D721Med (cell line): ENCODE measurements around the gene HBE1.

Experiments used
- DNase-seq: peaks from one replicate; pipeline ENCODE4 v3.0.0; 2011; ENCODE audit warnings: low spot score; ENCODE audit not compliant: insufficient read length
- FAIRE-seq: peaks from 2 replicates; lab custom pipeline; 2011; peaks lifted over from hg19 to GRCh38; lab: Jason Lieb, UNC
- TF ChIP-seq, protein P1 (sequence below): IDR thresholded peaks from 2 replicates; pipeline ENCODE4 v1.5.1; 2012; ENCODE audit warnings: mild to moderate bottlenecking, control low read depth; ENCODE audit not compliant: insufficient read depth; ENCODE audit errors: missing control alignments

The HBE1 gene

DNA sequence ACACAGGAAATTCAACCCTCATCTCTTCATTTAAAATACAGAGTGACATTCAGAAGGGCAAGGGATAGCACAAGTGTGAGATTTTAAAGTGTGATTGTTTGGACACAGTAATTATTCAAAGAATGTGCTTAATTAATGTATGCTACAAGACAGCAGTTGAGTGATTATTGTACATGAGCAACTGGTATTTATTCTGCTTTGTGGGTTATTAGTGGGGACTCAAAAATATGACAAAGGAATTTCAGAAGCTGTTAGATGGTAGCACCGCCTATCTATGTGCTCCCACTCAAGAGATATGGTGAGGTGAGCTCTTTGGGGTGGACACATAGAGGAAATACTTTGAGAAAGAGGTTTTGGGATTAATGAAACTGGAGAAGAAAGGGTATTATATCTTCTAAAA is 29.7 kb downstream of the HBE1 start:
- DNase-seq, result no peak
- FAIRE-seq, result no peak
- TF ChIP-seq, protein P1, sequence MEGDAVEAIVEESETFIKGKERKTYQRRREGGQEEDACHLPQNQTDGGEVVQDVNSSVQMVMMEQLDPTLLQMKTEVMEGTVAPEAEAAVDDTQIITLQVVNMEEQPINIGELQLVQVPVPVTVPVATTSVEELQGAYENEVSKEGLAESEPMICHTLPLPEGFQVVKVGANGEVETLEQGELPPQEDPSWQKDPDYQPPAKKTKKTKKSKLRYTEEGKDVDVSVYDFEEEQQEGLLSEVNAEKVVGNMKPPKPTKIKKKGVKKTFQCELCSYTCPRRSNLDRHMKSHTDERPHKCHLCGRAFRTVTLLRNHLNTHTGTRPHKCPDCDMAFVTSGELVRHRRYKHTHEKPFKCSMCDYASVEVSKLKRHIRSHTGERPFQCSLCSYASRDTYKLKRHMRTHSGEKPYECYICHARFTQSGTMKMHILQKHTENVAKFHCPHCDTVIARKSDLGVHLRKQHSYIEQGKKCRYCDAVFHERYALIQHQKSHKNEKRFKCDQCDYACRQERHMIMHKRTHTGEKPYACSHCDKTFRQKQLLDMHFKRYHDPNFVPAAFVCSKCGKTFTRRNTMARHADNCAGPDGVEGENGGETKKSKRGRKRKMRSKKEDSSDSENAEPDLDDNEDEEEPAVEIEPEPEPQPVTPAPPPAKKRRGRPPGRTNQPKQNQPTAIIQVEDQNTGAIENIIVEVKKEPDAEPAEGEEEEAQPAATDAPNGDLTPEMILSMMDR, result no peak

DNA sequence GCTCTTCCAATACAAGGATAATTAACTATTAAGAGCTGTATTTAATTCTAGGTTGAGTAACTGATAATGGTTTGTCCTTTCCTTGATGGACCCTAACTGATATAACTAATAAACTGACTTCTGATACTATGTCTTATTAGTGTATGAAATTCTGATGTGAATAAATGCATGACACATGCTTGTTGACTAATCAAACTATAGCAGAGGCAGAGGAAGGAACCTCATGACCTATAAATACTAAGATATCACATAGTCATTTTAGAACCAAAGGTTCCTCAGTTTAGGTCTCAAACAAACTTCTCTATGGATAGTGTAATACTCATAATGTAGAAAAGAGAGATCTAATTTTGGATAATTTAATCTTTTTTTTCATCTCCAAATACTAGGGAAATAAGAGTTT is 30.7 kb downstream of the HBE1 start:
- TF ChIP-seq, protein P1, result no peak
- DNase-seq, result no peak
- no peak for FAIRE-seq

DNA sequence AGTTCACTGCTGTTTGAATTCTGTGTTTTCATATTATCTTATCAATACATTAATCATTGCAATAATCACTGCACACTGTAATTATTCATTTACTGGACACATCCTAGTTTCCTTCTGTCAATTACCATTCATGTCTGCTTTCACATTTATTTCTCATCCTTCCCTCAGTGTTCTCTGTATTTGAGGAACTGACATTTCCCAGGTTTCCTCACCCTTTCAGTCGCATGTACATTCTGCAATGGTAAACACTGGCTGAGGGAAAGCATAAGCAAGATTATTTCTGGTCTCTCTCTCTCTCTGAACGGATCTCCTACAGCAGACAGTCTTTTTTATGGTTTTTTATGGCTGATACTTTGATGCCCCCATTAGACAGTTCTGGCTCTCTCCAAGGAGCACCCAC is 31.3 kb downstream of the HBE1 start:
- TF ChIP-seq, protein P1, result no peak
- DNase-seq (no peak), FAIRE-seq (no peak)

DNA sequence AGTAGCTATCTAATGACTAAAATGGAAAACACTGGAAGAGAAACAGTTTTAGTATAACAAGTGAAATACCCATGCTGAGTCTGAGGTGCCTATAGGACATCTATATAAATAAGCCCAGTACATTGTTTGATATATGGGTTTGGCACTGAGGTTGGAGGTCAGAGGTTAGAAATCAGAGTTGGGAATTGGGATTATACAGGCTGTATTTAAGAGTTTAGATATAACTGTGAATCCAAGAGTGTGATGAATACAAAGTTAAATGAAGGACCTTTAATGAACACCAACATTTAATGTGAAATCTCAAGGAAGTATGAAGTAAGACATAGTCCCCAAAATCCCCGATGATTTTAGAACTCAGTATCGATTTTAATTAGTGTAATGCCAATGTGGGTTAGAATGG is 32.3 kb downstream of the HBE1 start:
- TF ChIP-seq, protein P1, result no peak
- no peak for DNase-seq
- no peak for FAIRE-seq

DNA sequence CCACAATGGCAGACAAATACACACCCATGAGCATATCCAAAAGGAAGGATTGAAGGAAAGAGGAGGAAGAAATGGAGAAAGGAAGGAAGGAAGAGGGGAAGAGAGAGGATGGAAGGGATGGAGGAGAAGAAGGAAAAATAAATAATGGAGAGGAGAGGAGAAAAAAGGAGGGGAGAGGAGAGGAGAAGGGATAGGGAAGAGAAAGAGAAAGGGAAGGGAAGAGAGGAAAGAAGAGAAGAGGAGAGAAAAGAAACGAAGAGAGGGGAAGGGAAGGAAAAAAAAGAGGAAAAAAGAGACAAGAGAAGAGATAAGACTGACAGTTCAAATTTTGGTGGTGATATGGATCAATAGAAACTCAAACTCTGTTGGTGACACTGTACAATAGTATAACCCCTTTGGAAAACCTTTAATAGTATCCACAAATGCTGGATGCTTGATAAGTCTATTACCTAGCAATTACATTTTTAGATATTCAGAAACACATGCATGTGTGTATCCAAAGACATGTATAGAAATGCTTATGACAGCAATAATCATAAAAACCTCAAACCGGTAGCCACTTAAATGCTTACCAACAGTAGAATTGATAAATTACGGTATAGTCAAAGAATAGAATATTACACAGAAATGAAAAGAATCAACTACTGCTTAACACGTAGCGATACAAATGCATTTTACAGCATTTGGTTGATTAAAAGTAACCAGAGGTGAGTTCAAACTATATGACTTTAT is 34.2 kb downstream of the HBE1 start:
- TF ChIP-seq, protein P1, result no peak
- DNase-seq, result no peak
- no peak for FAIRE-seq

DNA sequence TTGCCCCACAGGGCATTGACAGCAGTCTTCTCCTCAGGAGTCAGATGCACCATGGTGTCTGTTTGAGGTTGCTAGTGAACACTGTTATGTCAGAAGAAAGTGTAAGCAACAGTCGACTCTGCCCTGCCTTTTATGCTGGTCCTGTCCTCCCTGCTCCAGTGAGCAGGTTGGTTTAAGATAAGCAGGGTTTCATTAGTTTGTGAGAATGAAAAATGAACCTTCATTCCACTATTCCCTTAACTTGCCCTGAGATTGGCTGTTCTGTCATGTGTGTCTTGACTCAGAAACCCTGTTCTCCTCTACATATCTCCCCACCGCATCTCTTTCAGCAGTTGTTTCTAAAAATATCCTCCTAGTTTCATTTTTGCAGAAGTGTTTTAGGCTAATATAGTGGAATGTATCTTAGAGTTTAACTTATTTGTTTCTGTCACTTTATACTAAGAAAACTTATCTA is 35.3 kb downstream of the HBE1 start, which contains the start of gene HBD:
TSS of gene HBD (minus strand) at position 103 of the 454 bp plus-strand sequence. CDS start at position 53, 50 bp downstream.
- DNase-seq (no peak), FAIRE-seq (no peak)
- TF ChIP-seq, protein P1, result no peak

DNA sequence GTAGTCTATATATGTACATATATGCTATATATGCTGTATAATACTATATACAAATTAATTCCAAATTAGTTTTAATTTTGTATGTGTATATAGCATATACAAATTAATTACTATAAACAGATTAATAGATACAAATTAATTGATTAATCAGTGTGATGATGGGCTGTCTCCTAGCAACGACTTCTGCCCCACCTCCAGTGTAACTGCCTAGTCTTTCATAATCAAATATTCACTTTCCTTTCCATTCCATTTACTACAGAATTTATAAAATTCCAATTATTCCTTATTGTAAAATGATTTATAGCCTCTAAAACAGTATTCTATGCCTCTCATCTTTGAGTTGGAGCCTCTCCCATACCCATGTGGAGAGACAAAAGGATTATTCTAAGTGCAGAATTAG is 36.4 kb downstream of the HBE1 start:
- FAIRE-seq (no peak), DNase-seq (no peak)
- TF ChIP-seq, protein P1, result no peak
